HG03108 (cell line): ENCODE data around the gene PDE6G.

Experiments used
- ATAC-seq: cut with Tn5 transposase; IDR thresholded peaks from one replicate; pipeline ENCODE4 v1.9.1; 2021; ENCODE audit warnings: moderate library complexity; ENCODE audit not compliant: unreplicated experiment

Gene PDE6G

GRCh38 chr17:81664051-81664470 is 7.7 kb upstream of the PDE6G start:
- ATAC-seq = no peak

GRCh38 chr17:81662002-81662401 is 5.7 kb upstream of the PDE6G start:
- ATAC-seq = no peak

GRCh38 chr17:81660441-81660840 is 4.1 kb upstream of the PDE6G start:
- no peak for ATAC-seq

GRCh38 chr17:81659038-81659437 is 2.7 kb upstream of the PDE6G start:
- no peak for ATAC-seq

GRCh38 chr17:81656835-81657234 is 493 bp upstream of the PDE6G start:
- no peak for ATAC-seq

- no peak for ATAC-seq
Observed at GRCh38 chr17:81655378-81656117, 794 bp downstream of the PDE6G start.

- no peak for ATAC-seq
Observed at GRCh38 chr17:81652906-81653771, 3.2 kb downstream of the PDE6G start.

- ATAC-seq = no peak
Observed at GRCh38 chr17:81651692-81652091, 4.7 kb downstream of the PDE6G start.

GRCh38 chr17:81650951-81651350 is 5.4 kb downstream of the PDE6G start:
- ATAC-seq = no peak

- no peak for ATAC-seq
Observed at GRCh38 chr17:81648707-81649085, 7.6 kb downstream of the PDE6G start.

- no peak for ATAC-seq
Observed at GRCh38 chr17:81648013-81648706, 8.2 kb downstream of the PDE6G start.

GRCh38 chr17:81647640-81648012 is 8.7 kb downstream of the PDE6G start:
- ATAC-seq = no peak

- no peak for ATAC-seq
Observed at GRCh38 chr17:81646869-81647600, 9.3 kb downstream of the PDE6G start.

- ATAC-seq = no peak
Observed at GRCh38 chr17:81644976-81645952, 11.1 kb downstream of the PDE6G start.

- ATAC-seq = no peak
Observed at GRCh38 chr17:81644496-81644895, 11.8 kb downstream of the PDE6G start.

GRCh38 chr17:81641825-81642489 is 14.4 kb downstream of the PDE6G start:
- ATAC-seq = no peak

GRCh38 chr17:81640011-81640410 is 16.3 kb downstream of the PDE6G start:
- no peak for ATAC-seq

GRCh38 chr17:81638683-81639082 is 17.7 kb downstream of the PDE6G start:
- ATAC-seq = no peak
